LNCaP clone FGC (cell line): ENCODE data around the gene SYNJ2.

Experiments used
- DNase-seq: peaks from one replicate; pipeline ENCODE4 v3.0.0-alpha.2; 2011; ENCODE audit warnings: low read depth
- H3K4me3 ChIP-seq: 2 replicates; pipeline ENCODE4 v1.5.1; 2011; ENCODE audit warnings: mild to moderate bottlenecking, low read depth, low read length, control low read depth
- CTCF ChIP-seq: IDR thresholded peaks from 2 replicates; pipeline ENCODE4 v1.5.1; 2012; ENCODE audit warnings: mild to moderate bottlenecking; ENCODE audit not compliant: control insufficient read depth, insufficient read depth; ENCODE audit errors: extremely low read depth

SYNJ2 gene

GRCh38 chr6:158032354-158032733 lies 50.7 kb downstream of the SYNJ2 start:
- TF ChIP-seq CTCF: no peak
- no peak overlapping the region for H3K4me3 ChIP-seq
- DNase-seq: no peak

- no peak overlapping the region for H3K4me3 ChIP-seq
- no peak for DNase-seq
- TF ChIP-seq CTCF: no peak
Observed at GRCh38 chr6:158033077-158033750, 51.6 kb downstream of the SYNJ2 start.

GRCh38 chr6:158033751-158034702 lies 52.4 kb downstream of the SYNJ2 start:
- no peak overlapping the region for H3K4me3 ChIP-seq
- no peak for TF ChIP-seq CTCF
- DNase-seq: no peak

GRCh38 chr6:158036261-158036660 lies 54.6 kb downstream of the SYNJ2 start:
- DNase-seq: no peak
- no peak for TF ChIP-seq CTCF
- H3K4me3 ChIP-seq: no peak overlapping the region

- no peak overlapping the region for H3K4me3 ChIP-seq
Observed at GRCh38 chr6:158037021-158037420, 55.4 kb downstream of the SYNJ2 start.

GRCh38 chr6:158037771-158038170 lies 56.1 kb downstream of the SYNJ2 start:
- no peak for DNase-seq
- TF ChIP-seq CTCF: no peak
- H3K4me3 ChIP-seq: no peak overlapping the region

More at GRCh38 chr6:158037021-158037420, 55.4 kb downstream of the SYNJ2 start:
- TF ChIP-seq CTCF: no peak
- DNase-seq: no peak
